ENCODE data around the gene NFILZ.

Gene NFILZ, protein sequence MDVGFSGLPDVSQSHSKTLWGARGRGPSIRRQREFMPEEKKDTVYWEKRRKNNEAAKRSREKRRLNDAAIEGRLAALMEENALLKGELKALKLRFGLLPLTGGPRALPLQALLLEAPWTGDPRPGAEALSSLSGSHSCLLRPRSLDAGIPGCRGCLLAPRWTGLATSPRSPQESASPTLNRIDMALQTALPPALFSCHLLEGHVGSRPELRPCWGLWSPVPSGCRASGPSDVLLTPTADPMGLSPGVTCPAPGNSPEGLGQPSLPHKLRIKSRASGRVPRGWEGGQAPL

DNA sequence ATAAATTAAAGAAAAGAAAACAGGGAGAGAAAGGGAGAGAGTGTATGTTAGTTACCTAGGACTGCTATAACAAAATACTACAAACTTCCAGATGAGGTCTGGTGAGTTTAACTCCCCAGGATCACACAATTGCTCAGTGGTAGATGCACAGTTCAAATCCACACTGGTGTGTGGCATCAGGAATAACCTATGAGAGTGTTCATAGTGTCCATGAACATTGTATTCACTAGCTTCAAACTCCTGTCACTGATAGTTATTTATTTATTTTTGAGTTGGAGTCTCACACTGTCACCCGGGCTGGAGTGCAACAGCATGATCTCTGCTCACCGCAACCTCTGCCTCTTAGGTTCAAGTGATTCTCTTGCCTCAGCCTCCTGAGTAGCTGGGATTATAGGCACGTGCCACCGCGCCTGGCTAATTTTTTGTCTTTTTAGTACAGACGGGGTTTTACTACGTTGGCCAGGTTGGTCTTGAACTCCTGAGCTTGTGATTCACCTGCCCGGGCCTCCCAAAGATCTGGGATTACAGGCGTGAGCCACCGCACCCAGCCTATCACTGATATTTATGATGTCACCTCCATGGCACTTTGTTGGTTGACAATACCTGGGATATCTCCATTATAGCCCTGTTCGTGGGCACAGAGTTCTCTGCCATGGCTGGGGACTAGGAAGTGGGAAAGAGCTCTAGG is at the start of gene NFILZ:
Gene NFILZ (plus strand): TSS at position 638 of the 688 bp plus-strand sequence. CDS start 46,133 bp downstream, outside the sequence.
- DNase-seq (ENCODE audit: low spot score) = no peak

DNA sequence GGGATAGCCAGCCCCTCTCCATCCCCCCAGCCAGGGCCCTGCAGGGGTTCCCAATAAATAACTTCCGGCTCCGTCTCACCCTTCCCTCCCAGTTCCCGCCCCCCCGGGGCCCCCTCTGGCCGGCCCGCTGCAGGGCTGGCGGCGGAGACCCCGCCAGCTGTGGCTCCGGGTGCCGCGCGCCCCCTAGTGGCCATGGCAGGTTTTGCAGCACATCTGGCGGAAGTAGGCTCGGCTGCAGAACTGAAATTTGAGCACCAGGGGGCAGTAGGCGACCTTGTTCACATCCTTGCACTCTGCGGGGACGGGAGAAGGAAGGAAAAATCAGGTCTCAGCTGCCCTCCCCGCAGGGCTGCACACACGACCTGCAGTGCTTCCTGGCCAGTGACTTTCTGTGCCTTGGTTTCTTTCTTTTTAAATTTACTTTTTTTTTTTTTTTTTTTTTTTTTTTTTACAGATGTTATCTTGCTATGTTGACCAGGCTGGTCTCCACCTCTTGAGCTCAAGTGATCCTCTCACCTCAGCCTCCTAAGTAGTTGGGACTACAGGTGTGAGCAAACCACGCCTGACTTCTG is 49.6 kb upstream of the NFILZ start:
- DNase-seq (ENCODE audit: low spot score) = peak; percentile 77

DNA sequence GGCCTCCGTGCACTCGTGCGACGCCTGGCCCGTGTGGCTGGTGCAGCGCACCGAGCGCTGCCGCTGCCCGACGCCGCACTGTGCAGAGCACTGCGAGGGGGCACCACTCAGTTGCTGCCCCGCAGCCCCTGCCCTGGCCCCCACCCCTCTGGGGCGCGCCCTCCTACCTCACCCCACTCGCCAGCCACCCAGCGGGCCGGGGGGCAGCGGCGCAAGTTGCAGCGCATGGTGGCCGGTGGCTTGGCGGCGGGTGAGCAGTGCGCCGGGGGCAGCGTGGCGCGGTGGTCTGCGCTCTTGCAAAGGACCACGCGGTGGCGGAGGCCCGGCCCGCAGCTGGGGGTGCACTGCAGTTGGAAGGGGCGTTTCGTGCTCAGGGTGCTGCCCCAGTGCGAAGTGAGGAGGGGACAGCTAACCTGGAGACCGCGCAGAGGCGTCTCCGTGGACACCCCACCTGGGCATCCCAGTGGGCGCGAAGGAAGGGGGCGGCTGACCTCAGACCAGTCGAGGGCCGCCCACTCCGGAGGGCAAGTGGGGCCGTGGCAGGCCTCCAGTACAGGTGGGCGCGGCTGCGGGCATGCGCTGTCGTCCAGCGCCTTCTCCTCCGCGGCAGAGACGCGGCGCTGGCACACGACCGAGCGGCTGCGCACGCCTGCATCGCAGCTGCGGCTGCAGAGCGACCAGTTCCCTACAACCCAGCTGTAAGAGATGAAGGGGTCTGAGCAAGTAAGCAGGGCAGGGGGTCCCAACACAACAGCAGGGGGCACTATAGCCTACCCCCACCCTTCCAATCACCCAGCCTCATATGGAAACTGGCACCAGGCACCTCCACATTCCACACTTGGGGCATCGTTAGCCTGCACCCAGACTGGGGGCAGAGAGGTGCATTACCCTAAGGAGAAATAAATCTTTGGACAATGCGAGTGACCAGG is 45.2 kb upstream of the NFILZ start:
- no peak for DNase-seq (ENCODE audit: low spot score)

DNA sequence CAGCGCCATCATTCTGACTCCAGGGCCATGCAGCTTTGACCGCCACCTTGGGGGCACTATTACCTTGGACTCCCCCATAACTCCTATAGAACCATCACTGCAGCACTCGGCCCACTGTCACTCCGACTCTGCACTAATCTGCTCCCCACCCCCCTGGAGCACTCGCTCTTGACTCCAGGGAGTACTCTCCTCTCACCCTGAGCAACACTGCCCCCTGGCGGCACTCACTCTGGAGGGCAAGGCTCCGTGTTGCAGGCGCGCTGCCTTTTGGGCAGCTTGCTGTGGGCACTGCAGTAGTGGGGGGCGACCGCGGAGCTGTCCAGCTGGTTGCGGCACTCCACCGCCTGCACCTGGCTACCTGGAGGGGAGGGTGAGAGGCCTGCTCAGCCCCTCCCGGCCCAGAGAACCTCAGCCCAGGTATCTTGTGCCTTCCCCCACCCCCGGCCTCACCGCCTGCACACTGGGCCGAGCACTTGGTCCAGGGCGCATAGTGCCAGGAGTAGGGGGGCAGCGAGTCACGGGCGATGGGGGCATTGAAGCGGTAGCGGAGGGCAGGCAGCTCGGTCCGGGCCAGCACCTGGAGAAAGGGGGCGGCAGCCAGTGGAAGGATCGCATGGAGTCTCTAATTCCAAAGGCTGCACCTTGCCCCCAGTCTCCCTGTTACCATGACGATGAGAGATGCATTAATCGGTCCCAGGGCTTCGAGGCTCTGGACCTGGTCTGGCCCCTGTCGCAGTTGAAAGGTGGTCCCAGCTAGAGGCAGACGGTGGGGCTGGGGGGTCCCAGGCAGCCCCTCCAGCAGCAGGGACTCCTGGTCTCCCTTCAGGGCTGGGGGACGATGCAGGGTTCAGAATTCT is 44.3 kb upstream of the NFILZ start:
- DNase-seq (ENCODE audit: low spot score) = peak; percentile 85

- DNase-seq (ENCODE audit: low spot score) = no peak
These were observed 41.2 kb upstream of the NFILZ start for GRCh38 chr19:8589177-8589714.

GRCh38 chr19:8592231-8593009 is 38.0 kb upstream of the NFILZ start:
- peak; percentile 85 for DNase-seq (ENCODE audit: low spot score)

DNA sequence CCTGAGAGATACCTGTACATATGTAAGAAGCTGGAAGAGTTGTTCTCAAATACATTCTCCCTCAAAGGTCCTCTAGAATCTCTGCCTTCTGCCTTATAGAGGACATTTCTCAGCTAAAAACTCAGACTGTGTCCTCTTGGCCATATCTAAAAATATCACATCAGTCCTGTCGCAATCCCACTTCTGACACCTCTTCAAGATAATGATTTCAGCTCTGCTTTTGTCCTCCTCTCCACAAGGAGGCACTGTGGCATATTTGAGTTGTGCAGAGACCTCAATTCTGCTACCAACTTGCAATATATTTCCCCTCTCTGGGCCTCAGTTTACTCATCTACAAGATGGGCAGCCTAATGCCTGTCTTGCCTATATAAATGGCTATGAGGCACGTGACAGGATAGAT is 36.5 kb upstream of the NFILZ start:
- DNase-seq (ENCODE audit: low spot score) = no peak

DNA sequence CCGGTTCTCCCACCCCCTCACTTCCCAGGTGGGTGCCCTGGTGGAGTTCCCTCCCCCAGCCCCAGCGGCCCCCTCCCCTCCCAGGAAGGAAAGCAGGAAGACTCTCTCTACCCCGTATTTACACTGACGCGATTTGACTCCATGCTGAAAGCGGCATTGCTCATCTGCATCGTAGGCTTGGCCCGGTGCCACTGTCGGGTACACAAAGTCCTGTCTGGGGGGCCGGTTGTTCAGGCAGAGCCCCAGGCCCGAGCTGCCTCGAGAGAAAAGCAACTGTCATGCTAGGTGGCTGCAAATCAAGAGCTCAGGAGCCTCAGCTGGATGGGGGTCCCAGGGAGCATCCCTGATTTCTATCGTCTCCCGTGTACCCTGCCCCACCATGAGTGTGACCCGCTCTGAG is 34.8 kb upstream of the NFILZ start:
- DNase-seq (ENCODE audit: low spot score) = no peak

GRCh38 chr19:8596168-8596567 is 34.3 kb upstream of the NFILZ start:
- no peak for DNase-seq (ENCODE audit: low spot score)

DNA sequence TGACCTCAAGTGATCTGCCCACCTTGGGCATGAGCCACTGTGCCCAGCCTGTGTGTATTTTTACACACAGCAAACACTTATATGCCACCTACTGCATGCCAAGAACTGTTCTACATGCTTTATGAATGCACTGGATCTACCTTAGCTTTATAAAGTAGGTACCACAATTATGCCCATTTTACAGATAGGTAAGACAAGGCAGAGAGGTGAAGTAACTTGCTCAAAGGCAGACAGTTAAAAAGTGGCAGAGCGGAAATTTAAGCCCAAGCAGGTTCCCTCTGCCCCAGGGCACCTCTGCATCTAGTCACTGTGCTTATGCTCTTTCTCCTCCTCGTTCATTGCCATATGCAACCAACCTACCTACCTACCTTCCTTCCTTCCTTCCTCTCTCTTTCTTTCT is 30.4 kb upstream of the NFILZ start:
- DNase-seq (ENCODE audit: low spot score) = no peak

GRCh38 chr19:8600816-8601215 is 29.6 kb upstream of the NFILZ start:
- DNase-seq (ENCODE audit: low spot score) = no peak

GRCh38 chr19:8601796-8602195 is 28.6 kb upstream of the NFILZ start:
- DNase-seq (ENCODE audit: low spot score) = no peak

DNA sequence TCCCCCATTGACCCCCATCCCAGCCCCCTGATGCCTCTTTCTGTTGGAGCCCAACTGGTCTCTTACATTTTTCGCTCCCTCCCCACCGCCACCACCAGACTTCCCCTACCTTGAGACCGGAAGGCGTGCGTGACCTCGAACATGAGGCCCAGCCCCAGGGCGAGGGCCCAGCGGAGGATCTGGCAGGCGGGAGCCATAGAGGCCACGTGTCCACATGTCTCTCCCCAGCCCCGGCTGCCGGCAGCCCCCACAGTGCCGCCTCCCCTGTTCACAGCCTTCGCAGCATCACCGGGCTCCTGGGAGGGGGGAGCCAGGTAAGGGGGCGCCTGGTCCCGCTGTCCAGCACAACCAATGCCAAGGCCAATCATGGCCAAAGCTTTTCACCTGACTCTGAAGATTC is 24.9 kb upstream of the NFILZ start:
- DNase-seq (ENCODE audit: low spot score) = no peak

DNA sequence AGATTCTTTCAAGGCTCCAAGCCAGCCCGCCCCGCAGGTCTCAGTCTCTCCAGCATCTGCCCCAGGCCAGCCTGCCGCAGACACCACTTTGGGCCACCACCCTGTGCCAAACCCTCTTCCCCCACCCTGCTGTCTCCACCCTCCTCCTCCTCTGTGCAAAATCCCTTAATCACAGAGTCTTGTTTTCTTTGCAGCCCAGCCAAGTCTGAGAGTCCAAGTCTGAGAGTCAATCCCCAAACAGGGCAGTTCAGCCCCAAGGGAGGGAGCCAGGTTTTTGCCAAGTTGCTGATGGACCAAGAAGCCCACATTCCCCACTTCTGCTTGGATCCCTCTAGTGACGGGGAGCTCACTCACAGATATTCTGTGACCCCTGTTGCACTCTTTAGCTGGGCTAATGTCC is 23.0 kb upstream of the NFILZ start:
- no peak for DNase-seq (ENCODE audit: low spot score)

DNA sequence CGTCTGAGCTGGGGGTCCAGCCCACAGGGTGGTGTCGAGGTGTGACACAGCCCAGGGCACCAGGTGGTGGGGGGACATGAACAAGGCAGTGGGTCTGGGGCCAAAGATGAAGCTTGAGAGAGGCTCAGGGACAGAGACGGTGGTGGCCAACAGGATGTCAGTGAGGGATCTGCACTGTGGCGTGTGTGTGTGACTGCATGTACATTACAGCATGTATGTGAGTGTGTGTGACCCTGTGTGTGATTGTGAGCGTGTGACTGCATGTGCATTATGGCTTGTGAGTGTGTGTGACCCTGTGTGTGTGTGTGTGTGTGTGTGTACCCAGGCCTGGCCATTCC is 21.5 kb upstream of the NFILZ start:
- DNase-seq (ENCODE audit: low spot score) = no peak

- DNase-seq (ENCODE audit: low spot score) = peak; percentile 69
These were observed 21.0 kb upstream of the NFILZ start for GRCh38 chr19:8609279-8610040.

- DNase-seq (ENCODE audit: low spot score) = no peak
These were observed 20.1 kb upstream of the NFILZ start, which contains the start of gene ADAMTS10 for GRCh38 chr19:8610041-8610935. Gene ADAMTS10, minus strand, starts transcription at chr19:8610715. Its CDS starts 5,005 bp downstream, at chr19:8605710.

DNA sequence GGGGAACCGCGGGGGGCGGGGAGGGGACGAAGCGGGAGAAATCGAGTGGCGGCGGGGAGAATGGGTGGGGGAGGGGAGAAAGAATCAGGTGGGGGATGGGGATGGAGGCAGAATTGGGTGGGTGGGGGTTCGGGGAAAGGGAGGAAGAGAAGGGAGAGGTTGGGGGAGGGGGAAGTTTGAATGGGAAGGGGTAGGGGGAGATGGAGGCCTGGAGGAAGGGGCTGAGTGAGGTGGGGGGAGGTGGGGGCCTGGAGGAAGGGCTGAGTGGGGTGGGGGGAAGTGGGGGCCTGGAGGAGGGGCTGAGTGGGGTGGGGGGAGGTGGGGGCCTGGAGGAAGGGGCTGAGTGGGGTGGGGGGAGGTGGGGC is 19.5 kb upstream of the NFILZ start:
- no peak for DNase-seq (ENCODE audit: low spot score)
